HepG2 (cell line): ENCODE data around the gene SLX4. TPM values are rescaled to one million over a fixed set of nuclear protein-coding genes. Genes with fewer than 3 reads are reported as not detected.

Experiments
- DR1 ChIP-seq: sonication (generic); formaldehyde crosslinking; IDR thresholded peaks from 2 replicates; pipeline ENCODE4 v1.8.0; 2021; ENCODE audit warnings: mild to moderate bottlenecking, missing genetic modification reagents, inconsistent platforms
- HMG20A ChIP-seq: IDR thresholded peaks from 2 replicates; pipeline ENCODE4 v1.6.1; 2016; ENCODE audit warnings: borderline replicate concordance
- KAT8 ChIP-seq: IDR thresholded peaks from 2 replicates; pipeline ENCODE4 v1.6.1; 2016; ENCODE audit warnings: missing genetic modification reagents, missing compliant biosample characterization
- KDM3A ChIP-seq: IDR thresholded peaks from 2 replicates; pipeline ENCODE4 v1.6.1; 2018; ENCODE audit warnings: low read depth, missing compliant biosample characterization
- KLF16 ChIP-seq, 2 experiments: sonication (generic) in 1 of 2; formaldehyde crosslinking in 1 of 2; IDR thresholded peaks; 2 replicates each; pipeline versions ENCODE4 v1.6.1 to v1.8.0; 2016 to 2023; ENCODE audit warnings: missing genetic modification reagents in 2 of 2, missing compliant biosample characterization in 1 of 2
- MTA3 ChIP-seq: sonication (generic); formaldehyde crosslinking; IDR thresholded peaks from 2 replicates; pipeline ENCODE4 v1.4.0; 2020; ENCODE audit warnings: missing genetic modification reagents
- MXD4 ChIP-seq: IDR thresholded peaks from 2 replicates; pipeline ENCODE4 v1.6.1; 2016; ENCODE audit warnings: mild to moderate bottlenecking, missing biosample characterization, missing genetic modification reagents
- NCOA1 ChIP-seq: sonication (generic); formaldehyde crosslinking; IDR thresholded peaks from 2 replicates; pipeline ENCODE4 v1.9.0; 2021; ENCODE audit warnings: missing genetic modification reagents
- PHF8 ChIP-seq: sonication (generic); formaldehyde crosslinking; IDR thresholded peaks from 2 replicates; pipeline ENCODE4 v1.5.0; 2020; ENCODE audit warnings: missing genetic modification reagents
- RCOR2 ChIP-seq: IDR thresholded peaks from 2 replicates; pipeline ENCODE4 v1.6.1; 2016; ENCODE audit warnings: missing biosample characterization, missing genetic modification reagents
- REXO4 ChIP-seq: sonication (generic); formaldehyde crosslinking; IDR thresholded peaks from 2 replicates; pipeline ENCODE4 v1.8.0; 2022; ENCODE audit warnings: missing genetic modification reagents, mild to moderate bottlenecking, borderline replicate concordance
- RNF2 ChIP-seq: fragments of 450-650 bp; conservative IDR thresholded peaks from 2 replicates; pipeline ENCODE4 v1.6.1; 2016; ENCODE audit warnings: low read depth
- ZBTB8A ChIP-seq: sonication (generic); formaldehyde crosslinking; IDR thresholded peaks from 2 replicates; pipeline ENCODE4 v1.4.0; 2020; ENCODE audit warnings: mild to moderate bottlenecking, low read depth, missing genetic modification reagents, borderline replicate concordance
- ZNF337 ChIP-seq: sonication (generic); formaldehyde crosslinking; IDR thresholded peaks from 2 replicates; pipeline ENCODE4 v1.5.1; 2020; ENCODE audit warnings: missing genetic modification reagents, low read depth, mild to moderate bottlenecking, borderline replicate concordance
- ZNF614 ChIP-seq: IDR thresholded peaks from 2 replicates; pipeline ENCODE4 v1.6.1; 2018; ENCODE audit warnings: missing biosample characterization, missing genetic modification reagents, inconsistent platforms, borderline replicate concordance
- ZNF678 ChIP-seq: sonication (generic); formaldehyde crosslinking; IDR thresholded peaks from 2 replicates; pipeline ENCODE4 v1.4.0; 2020; ENCODE audit warnings: mild to moderate bottlenecking, missing genetic modification reagents
- ZNF720 ChIP-seq: sonication (generic); formaldehyde crosslinking; IDR thresholded peaks from 2 replicates; pipeline ENCODE4 v1.4.0; 2020; ENCODE audit warnings: missing genetic modification reagents
- ZNF883 ChIP-seq: sonication (generic); formaldehyde crosslinking; IDR thresholded peaks from 2 replicates; pipeline ENCODE4 v1.5.1; 2020; ENCODE audit warnings: mild to moderate bottlenecking, missing genetic modification reagents; ENCODE audit errors: not compliant biosample characterization
- polyA plus RNA-seq, 8 experiments: library from polyadenylated mRNA; depleted of rRNA in 3 of 8; stranded (reverse) in 7 of 8; unstranded in 1 of 8; fragments of >200 nt; fragmentation: Illumina TruSeq in 4 of 8; extraction: Trizol in 4 of 8; gene quantifications; 2 replicates each; pipeline versions ENCODE4 v1.2.1 to v1.2.3, GENCODE V29; 2011 to 2016; ENCODE audit warnings: low read depth in 4 of 8, missing spikeins in 1 of 8, mixed read lengths in 1 of 8; ENCODE audit not compliant: insufficient read depth in 1 of 8
- total RNA-seq, 5 experiments: library from RNA; depleted of rRNA; stranded (reverse); fragments of >200 nt; fragmentation: Illumina TruSeq; extraction: Trizol; gene quantifications; 2 replicates each; pipeline ENCODE4 v1.2.3, GENCODE V29; 2016; ENCODE audit warnings: low read depth in 1 of 5
- TF ChIP-seq, protein P1 (sequence below): sonication (generic); formaldehyde crosslinking; IDR thresholded peaks from 2 replicates; pipeline ENCODE4 v1.4.0; 2020; ENCODE audit warnings: mild to moderate bottlenecking, missing genetic modification reagents
- TF ChIP-seq, protein P2 (sequence below): sonication (generic); formaldehyde crosslinking; IDR thresholded peaks from 2 replicates; pipeline ENCODE4 v1.4.0; 2020; ENCODE audit warnings: missing genetic modification reagents
- TF ChIP-seq, protein P3 (sequence below): IDR thresholded peaks from 2 replicates; pipeline ENCODE4 v1.6.1; 2016; ENCODE audit warnings: low read depth, missing genetic modification reagents, missing compliant biosample characterization

Gene SLX4
- total and polyA plus RNA-seq, 2 of the 13 experiments (the other 11 are each of a cell fraction or from before 2014, with no cell fraction given): 1.1 to 3.6 TPM

DNA sequence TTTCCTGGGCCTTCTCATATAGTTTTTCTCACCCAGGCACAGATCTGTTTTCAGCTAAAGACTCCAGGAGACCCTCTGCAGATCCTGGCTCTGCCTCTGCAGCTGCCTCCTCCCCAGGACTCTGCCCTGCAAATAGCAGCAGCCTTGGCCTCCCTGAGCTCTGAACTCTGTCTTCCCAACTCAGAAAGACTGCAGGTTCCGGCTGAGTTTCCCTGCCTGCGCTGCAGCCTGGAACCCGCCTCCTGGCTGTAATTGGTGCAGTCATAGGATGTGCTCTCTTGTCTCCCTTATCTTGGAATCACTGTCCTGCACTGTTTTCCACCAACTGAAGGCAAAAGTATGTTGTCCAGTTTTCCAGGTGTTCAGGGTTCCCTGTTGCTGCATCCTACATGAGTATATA lies 28.8 kb upstream of the SLX4 start (continued):
- TF ChIP-seq, protein P1, sequence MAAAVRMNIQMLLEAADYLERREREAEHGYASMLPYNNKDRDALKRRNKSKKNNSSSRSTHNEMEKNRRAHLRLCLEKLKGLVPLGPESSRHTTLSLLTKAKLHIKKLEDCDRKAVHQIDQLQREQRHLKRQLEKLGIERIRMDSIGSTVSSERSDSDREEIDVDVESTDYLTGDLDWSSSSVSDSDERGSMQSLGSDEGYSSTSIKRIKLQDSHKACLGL (CRISPR knock-in tag): no peak
- TF ChIP-seq KAT8 (CRISPR knock-in tag): no peak
- no peak; the same call in 1 of the 2 replicates for TF ChIP-seq HMG20A (CRISPR knock-in tag)
- no peak for TF ChIP-seq MXD4 (CRISPR knock-in tag)
- TF ChIP-seq, protein P2, sequence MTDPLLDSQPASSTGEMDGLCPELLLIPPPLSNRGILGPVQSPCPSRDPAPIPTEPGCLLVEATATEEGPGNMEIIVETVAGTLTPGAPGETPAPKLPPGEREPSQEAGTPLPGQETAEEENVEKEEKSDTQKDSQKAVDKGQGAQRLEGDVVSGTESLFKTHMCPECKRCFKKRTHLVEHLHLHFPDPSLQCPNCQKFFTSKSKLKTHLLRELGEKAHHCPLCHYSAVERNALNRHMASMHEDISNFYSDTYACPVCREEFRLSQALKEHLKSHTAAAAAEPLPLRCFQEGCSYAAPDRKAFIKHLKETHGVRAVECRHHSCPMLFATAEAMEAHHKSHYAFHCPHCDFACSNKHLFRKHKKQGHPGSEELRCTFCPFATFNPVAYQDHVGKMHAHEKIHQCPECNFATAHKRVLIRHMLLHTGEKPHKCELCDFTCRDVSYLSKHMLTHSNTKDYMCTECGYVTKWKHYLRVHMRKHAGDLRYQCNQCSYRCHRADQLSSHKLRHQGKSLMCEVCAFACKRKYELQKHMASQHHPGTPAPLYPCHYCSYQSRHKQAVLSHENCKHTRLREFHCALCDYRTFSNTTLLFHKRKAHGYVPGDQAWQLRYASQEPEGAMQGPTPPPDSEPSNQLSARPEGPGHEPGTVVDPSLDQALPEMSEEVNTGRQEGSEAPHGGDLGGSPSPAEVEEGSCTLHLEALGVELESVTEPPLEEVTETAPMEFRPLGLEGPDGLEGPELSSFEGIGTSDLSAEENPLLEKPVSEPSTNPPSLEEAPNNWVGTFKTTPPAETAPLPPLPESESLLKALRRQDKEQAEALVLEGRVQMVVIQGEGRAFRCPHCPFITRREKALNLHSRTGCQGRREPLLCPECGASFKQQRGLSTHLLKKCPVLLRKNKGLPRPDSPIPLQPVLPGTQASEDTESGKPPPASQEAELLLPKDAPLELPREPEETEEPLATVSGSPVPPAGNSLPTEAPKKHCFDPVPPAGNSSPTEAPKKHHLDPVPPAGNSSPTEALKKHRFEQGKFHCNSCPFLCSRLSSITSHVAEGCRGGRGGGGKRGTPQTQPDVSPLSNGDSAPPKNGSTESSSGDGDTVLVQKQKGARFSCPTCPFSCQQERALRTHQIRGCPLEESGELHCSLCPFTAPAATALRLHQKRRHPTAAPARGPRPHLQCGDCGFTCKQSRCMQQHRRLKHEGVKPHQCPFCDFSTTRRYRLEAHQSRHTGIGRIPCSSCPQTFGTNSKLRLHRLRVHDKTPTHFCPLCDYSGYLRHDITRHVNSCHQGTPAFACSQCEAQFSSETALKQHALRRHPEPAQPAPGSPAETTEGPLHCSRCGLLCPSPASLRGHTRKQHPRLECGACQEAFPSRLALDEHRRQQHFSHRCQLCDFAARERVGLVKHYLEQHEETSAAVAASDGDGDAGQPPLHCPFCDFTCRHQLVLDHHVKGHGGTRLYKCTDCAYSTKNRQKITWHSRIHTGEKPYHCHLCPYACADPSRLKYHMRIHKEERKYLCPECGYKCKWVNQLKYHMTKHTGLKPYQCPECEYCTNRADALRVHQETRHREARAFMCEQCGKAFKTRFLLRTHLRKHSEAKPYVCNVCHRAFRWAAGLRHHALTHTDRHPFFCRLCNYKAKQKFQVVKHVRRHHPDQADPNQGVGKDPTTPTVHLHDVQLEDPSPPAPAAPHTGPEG: no peak
- peak; percentile 64; the same call in 1 of the 2 replicates for TF ChIP-seq ZNF614 (CRISPR knock-in tag)
- no peak for TF ChIP-seq ZBTB8A (CRISPR knock-in tag)
- no peak for TF ChIP-seq PHF8 (CRISPR knock-in tag)
- TF ChIP-seq ZNF720: no peak
- no peak for TF ChIP-seq KDM3A
- TF ChIP-seq RNF2: no peak
- no peak for TF ChIP-seq RCOR2 (CRISPR knock-in tag)
- no peak for TF ChIP-seq DR1 (CRISPR knock-in tag)
- TF ChIP-seq REXO4 (CRISPR knock-in tag): no peak
- TF ChIP-seq KLF16 (CRISPR knock-in tag; IDR thresholded peaks at IDR 0.05): no peak
- no peak for TF ChIP-seq MTA3
- TF ChIP-seq, protein P3, sequence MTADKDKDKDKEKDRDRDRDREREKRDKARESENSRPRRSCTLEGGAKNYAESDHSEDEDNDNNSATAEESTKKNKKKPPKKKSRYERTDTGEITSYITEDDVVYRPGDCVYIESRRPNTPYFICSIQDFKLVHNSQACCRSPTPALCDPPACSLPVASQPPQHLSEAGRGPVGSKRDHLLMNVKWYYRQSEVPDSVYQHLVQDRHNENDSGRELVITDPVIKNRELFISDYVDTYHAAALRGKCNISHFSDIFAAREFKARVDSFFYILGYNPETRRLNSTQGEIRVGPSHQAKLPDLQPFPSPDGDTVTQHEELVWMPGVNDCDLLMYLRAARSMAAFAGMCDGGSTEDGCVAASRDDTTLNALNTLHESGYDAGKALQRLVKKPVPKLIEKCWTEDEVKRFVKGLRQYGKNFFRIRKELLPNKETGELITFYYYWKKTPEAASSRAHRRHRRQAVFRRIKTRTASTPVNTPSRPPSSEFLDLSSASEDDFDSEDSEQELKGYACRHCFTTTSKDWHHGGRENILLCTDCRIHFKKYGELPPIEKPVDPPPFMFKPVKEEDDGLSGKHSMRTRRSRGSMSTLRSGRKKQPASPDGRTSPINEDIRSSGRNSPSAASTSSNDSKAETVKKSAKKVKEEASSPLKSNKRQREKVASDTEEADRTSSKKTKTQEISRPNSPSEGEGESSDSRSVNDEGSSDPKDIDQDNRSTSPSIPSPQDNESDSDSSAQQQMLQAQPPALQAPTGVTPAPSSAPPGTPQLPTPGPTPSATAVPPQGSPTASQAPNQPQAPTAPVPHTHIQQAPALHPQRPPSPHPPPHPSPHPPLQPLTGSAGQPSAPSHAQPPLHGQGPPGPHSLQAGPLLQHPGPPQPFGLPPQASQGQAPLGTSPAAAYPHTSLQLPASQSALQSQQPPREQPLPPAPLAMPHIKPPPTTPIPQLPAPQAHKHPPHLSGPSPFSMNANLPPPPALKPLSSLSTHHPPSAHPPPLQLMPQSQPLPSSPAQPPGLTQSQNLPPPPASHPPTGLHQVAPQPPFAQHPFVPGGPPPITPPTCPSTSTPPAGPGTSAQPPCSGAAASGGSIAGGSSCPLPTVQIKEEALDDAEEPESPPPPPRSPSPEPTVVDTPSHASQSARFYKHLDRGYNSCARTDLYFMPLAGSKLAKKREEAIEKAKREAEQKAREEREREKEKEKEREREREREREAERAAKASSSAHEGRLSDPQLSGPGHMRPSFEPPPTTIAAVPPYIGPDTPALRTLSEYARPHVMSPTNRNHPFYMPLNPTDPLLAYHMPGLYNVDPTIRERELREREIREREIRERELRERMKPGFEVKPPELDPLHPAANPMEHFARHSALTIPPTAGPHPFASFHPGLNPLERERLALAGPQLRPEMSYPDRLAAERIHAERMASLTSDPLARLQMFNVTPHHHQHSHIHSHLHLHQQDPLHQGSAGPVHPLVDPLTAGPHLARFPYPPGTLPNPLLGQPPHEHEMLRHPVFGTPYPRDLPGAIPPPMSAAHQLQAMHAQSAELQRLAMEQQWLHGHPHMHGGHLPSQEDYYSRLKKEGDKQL: no peak
- no peak for TF ChIP-seq ZNF678 (CRISPR knock-in tag)
- TF ChIP-seq ZNF337: no peak
- 0 out of 2 replicates have a peak, but pooled peaks have one; percentile 38 for TF ChIP-seq NCOA1 (CRISPR knock-in tag)
- TF ChIP-seq ZNF883 (CRISPR knock-in tag): no peak
